ENCODE data around the gene PANK4. TPM values are rescaled to one million over a fixed set of nuclear protein-coding genes. Genes with fewer than 3 reads are reported as not detected.

The PANK4 gene
- total and polyA plus RNA-seq, 2 donors = 21.6 to 27.1 TPM

GRCh38 chr1:2482588-2482987, 43.8 kb downstream of the PANK4 start:
- WGBS = 90% methylated on average over 11 of the region's 11 CpGs
- Histone ChIP-seq H3K4me3 (ENCODE audit: low read length in 2 of 2) (no peak overlapping the region), H3K4me1 (ENCODE audit: control insufficient read depth in 2 of 2, insufficient read depth in 2 of 2, low read length in 2 of 2) (no peaks in the 10 kb centered on the region), H3K27me3 (ENCODE audit: control insufficient read depth in 2 of 2, insufficient read depth in 1 of 2, low read length in 1 of 2) (no peaks in the 10 kb centered on the region), H3K27ac (ENCODE audit: low read depth in 1 of 2, low read length in 1 of 2) (no peak overlapping the region), H3K9me3 (ENCODE audit: control insufficient read depth in 2 of 2, insufficient read depth in 1 of 2, low read length in 1 of 2) (no peaks in the 10 kb centered on the region), H3K36me3 (ENCODE audit: control insufficient read depth in 2 of 2, insufficient read depth in 2 of 2, low read length in 1 of 2) (no peaks in the 10 kb centered on the region)
- no peak for DNase-seq (ENCODE audit: low read depth in 6 of 9, low spot score in 9 of 9)

DNA sequence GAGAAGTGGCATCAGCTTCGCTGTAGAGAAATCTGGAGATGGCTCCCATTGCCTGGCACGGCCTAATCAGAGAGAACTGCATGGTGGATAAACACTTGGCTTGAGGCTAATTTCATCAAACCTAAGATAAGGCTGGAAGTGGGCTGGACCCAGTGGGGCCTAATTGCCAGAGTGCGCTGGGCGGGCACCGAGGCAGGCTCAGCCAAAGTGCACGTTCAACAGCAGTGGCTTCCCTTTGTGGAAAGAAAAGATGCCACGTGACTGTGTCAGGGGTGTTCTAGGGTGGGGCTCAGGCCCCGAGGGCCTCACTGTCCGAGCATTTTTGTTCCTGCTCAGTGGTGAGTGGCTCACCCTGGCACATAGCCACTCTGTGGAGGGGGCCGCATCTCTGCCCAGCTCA, 44.5 kb downstream of the PANK4 start:
- no peak for DNase-seq (ENCODE audit: low read depth in 6 of 9, low spot score in 9 of 9)
- H3K27me3 ChIP-seq (ENCODE audit: control insufficient read depth in 2 of 2, insufficient read depth in 1 of 2, low read length in 1 of 2) = no peaks in the 10 kb centered on the region
- no peaks in the 10 kb centered on the region for H3K9me3 ChIP-seq (ENCODE audit: control insufficient read depth in 2 of 2, insufficient read depth in 1 of 2, low read length in 1 of 2)
- H3K36me3 ChIP-seq (ENCODE audit: control insufficient read depth in 2 of 2, insufficient read depth in 2 of 2, low read length in 1 of 2) = no peaks in the 10 kb centered on the region
- whole genome bisulfite sequencing = 94% methylated on average over 10 of the region's 10 CpGs
- H3K4me3 ChIP-seq (ENCODE audit: low read length in 2 of 2) = no peak overlapping the region
- no peak overlapping the region for H3K27ac ChIP-seq (ENCODE audit: low read depth in 1 of 2, low read length in 1 of 2)
- no peaks in the 10 kb centered on the region for H3K4me1 ChIP-seq (ENCODE audit: control insufficient read depth in 2 of 2, insufficient read depth in 2 of 2, low read length in 2 of 2)

GRCh38 chr1:2480986-2481364, 45.4 kb downstream of the PANK4 start:
- H3K27ac ChIP-seq (ENCODE audit: low read depth in 1 of 2, low read length in 1 of 2) = no peak overlapping the region
- no peak overlapping the region for H3K4me3 ChIP-seq (ENCODE audit: low read length in 2 of 2)
- no peak for DNase-seq (ENCODE audit: low read depth in 6 of 9, low spot score in 9 of 9)
- H3K9me3 ChIP-seq (ENCODE audit: control insufficient read depth in 2 of 2, insufficient read depth in 1 of 2, low read length in 1 of 2) = peaks cover 0 to 1% of the 10 kb centered on the region in 2 donors
- H3K36me3 ChIP-seq (ENCODE audit: control insufficient read depth in 2 of 2, insufficient read depth in 2 of 2, low read length in 1 of 2) = no peaks in the 10 kb centered on the region
- 97% methylated on average over 12 of the region's 12 CpGs for WGBS
- no peaks in the 10 kb centered on the region for H3K27me3 ChIP-seq (ENCODE audit: control insufficient read depth in 2 of 2, insufficient read depth in 1 of 2, low read length in 1 of 2)
- no peaks in the 10 kb centered on the region for H3K4me1 ChIP-seq (ENCODE audit: control insufficient read depth in 2 of 2, insufficient read depth in 2 of 2, low read length in 2 of 2)

- Histone ChIP-seq H3K4me3 (ENCODE audit: low read length in 2 of 2) (no peak overlapping the region), H3K36me3 (ENCODE audit: control insufficient read depth in 2 of 2, insufficient read depth in 2 of 2, low read length in 1 of 2) (no peaks in the 10 kb centered on the region), H3K9me3 (ENCODE audit: control insufficient read depth in 2 of 2, insufficient read depth in 1 of 2, low read length in 1 of 2) (peaks cover 0 to 1% of the 10 kb centered on the region in 2 donors), H3K4me1 (ENCODE audit: control insufficient read depth in 2 of 2, insufficient read depth in 2 of 2, low read length in 2 of 2) (no peaks in the 10 kb centered on the region), H3K27me3 (ENCODE audit: control insufficient read depth in 2 of 2, insufficient read depth in 1 of 2, low read length in 1 of 2) (no peaks in the 10 kb centered on the region), H3K27ac (ENCODE audit: low read depth in 1 of 2, low read length in 1 of 2) (no peak overlapping the region)
- WGBS = 92% methylated on average over 18 of the region's 18 CpGs
- DNase-seq (ENCODE audit: low read depth in 6 of 9, low spot score in 9 of 9) = no peak
Measured at GRCh38 chr1:2480236-2480985, 46.0 kb downstream of the PANK4 start.

GRCh38 chr1:2479618-2480017, 46.8 kb downstream of the PANK4 start:
- Histone ChIP-seq H3K9me3 (ENCODE audit: control insufficient read depth in 2 of 2, insufficient read depth in 1 of 2, low read length in 1 of 2) (peaks cover 0 to 1% of the 10 kb centered on the region in 2 donors), H3K4me3 (ENCODE audit: low read length in 2 of 2) (no peak overlapping the region), H3K27me3 (ENCODE audit: control insufficient read depth in 2 of 2, insufficient read depth in 1 of 2, low read length in 1 of 2) (no peaks in the 10 kb centered on the region), H3K27ac (ENCODE audit: low read depth in 1 of 2, low read length in 1 of 2) (no peak overlapping the region), H3K4me1 (ENCODE audit: control insufficient read depth in 2 of 2, insufficient read depth in 2 of 2, low read length in 2 of 2) (no peaks in the 10 kb centered on the region), H3K36me3 (ENCODE audit: control insufficient read depth in 2 of 2, insufficient read depth in 2 of 2, low read length in 1 of 2) (no peaks in the 10 kb centered on the region)
- no peak for DNase-seq (ENCODE audit: low read depth in 6 of 9, low spot score in 9 of 9)
- 93% methylated on average over 28 of the region's 28 CpGs for WGBS

GRCh38 chr1:2479186-2479585, 47.2 kb downstream of the PANK4 start:
- DNase-seq (ENCODE audit: low read depth in 6 of 9, low spot score in 9 of 9) = no peak
- Histone ChIP-seq H3K4me3 (ENCODE audit: low read length in 2 of 2) (no peak overlapping the region), H3K4me1 (ENCODE audit: control insufficient read depth in 2 of 2, insufficient read depth in 2 of 2, low read length in 2 of 2) (no peaks in the 10 kb centered on the region), H3K27ac (ENCODE audit: low read depth in 1 of 2, low read length in 1 of 2) (no peak overlapping the region), H3K9me3 (ENCODE audit: control insufficient read depth in 2 of 2, insufficient read depth in 1 of 2, low read length in 1 of 2) (peaks cover 0 to 1% of the 10 kb centered on the region in 2 donors), H3K27me3 (ENCODE audit: control insufficient read depth in 2 of 2, insufficient read depth in 1 of 2, low read length in 1 of 2) (no peaks in the 10 kb centered on the region), H3K36me3 (ENCODE audit: control insufficient read depth in 2 of 2, insufficient read depth in 2 of 2, low read length in 1 of 2) (no peaks in the 10 kb centered on the region)
- 84% methylated on average over 20 of the region's 20 CpGs for WGBS

DNA sequence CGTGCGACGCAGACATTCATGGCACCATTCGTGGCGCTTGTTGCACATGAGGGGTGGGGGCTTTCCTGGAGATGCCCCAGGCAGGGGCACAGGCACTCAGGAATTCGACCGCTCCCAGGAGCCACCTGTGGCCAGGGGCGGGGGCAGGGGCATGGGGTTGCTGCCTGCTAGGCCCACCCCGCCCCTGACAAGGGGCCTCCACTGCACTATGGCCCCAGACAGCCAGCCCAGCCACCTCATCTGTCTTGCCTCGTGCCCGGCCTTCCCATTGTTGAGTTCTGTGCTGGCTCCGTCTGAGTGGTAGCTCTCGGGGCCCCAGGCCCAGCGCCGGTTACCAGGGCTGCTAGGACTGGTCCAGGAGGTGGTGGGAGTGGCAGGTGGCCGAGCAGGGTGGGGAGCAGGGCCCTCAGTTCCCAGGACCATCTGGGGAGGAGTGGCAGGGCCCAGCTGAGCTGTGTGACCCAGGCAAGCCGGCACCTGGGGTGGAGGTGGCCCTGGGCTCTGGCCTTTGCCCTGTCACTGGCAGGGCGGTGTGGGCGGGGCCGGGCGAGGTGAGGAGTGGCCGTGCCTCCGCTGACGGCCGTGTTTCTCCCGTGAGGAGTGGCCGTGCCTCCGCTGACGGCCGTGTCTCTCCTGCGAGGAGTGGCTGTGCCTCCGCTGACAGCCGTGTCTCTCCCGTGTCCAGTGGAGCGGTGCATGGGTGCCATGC, 48.5 kb downstream of the PANK4 start:
- Histone ChIP-seq H3K4me1 (ENCODE audit: control insufficient read depth in 2 of 2, insufficient read depth in 2 of 2, low read length in 2 of 2) (no peaks in the 10 kb centered on the region), H3K9me3 (ENCODE audit: control insufficient read depth in 2 of 2, insufficient read depth in 1 of 2, low read length in 1 of 2) (peaks cover 0 to 1% of the 10 kb centered on the region in 2 donors), H3K27ac (ENCODE audit: low read depth in 1 of 2, low read length in 1 of 2) (no peak overlapping the region), H3K36me3 (ENCODE audit: control insufficient read depth in 2 of 2, insufficient read depth in 2 of 2, low read length in 1 of 2) (no peaks in the 10 kb centered on the region), H3K4me3 (ENCODE audit: low read length in 2 of 2) (no peak overlapping the region), H3K27me3 (ENCODE audit: control insufficient read depth in 2 of 2, insufficient read depth in 1 of 2, low read length in 1 of 2) (peaks cover 0 to 3% of the 10 kb centered on the region in 2 donors)
- 86% methylated on average over 35 of the region's 35 CpGs for whole genome bisulfite sequencing
- DNase-seq (ENCODE audit: low read depth in 6 of 9, low spot score in 9 of 9) = no peak

DNA sequence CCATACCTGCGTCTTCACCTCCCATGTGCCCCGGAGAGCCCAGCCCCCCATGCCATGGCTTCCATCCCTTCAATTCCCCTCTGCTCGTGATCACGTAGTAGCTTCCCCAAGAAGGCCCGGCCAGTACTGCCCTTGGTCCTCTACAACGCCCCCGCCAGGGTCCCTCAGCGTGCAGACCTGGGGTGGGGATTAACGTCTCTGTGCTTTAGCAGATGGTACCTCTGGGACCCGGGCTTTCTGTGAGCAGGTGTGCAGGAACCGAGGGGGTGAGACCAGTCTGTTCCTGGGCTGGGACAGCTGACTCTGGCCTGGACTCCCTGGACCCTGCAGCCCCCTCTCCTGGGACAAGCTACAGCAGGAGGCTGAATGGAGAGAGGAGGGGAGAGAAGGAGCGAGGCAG, 49.1 kb downstream of the PANK4 start:
- Histone ChIP-seq H3K4me1 (ENCODE audit: control insufficient read depth in 2 of 2, insufficient read depth in 2 of 2, low read length in 2 of 2) (no peaks in the 10 kb centered on the region), H3K27ac (ENCODE audit: low read depth in 1 of 2, low read length in 1 of 2) (no peak overlapping the region), H3K9me3 (ENCODE audit: control insufficient read depth in 2 of 2, insufficient read depth in 1 of 2, low read length in 1 of 2) (peaks cover 0 to 1% of the 10 kb centered on the region in 2 donors), H3K36me3 (ENCODE audit: control insufficient read depth in 2 of 2, insufficient read depth in 2 of 2, low read length in 1 of 2) (no peaks in the 10 kb centered on the region), H3K4me3 (ENCODE audit: low read length in 2 of 2) (no peak overlapping the region), H3K27me3 (ENCODE audit: control insufficient read depth in 2 of 2, insufficient read depth in 1 of 2, low read length in 1 of 2) (peaks cover 0 to 5% of the 10 kb centered on the region in 2 donors)
- 85% methylated on average over 12 of the region's 12 CpGs for WGBS
- DNase-seq (ENCODE audit: low read depth in 6 of 9, low spot score in 9 of 9) = no peak

Measured in thymus (tissue), 11 donors.